GM21381 (cell line): Measurements from ENCODE around the gene PLK5.
"Not testable (repeated sequence)": the region's sequence is repeated elsewhere in the genome, so short reads cannot be mapped to it uniquely, and the experiment has no call there.

Experiments used
- ATAC-seq: cut with Tn5 transposase; IDR thresholded peaks from one replicate; pipeline ENCODE4 v1.9.1; 2021; ENCODE audit warnings: mild to moderate bottlenecking, moderate library complexity; ENCODE audit not compliant: unreplicated experiment

PLK5 gene, protein sequence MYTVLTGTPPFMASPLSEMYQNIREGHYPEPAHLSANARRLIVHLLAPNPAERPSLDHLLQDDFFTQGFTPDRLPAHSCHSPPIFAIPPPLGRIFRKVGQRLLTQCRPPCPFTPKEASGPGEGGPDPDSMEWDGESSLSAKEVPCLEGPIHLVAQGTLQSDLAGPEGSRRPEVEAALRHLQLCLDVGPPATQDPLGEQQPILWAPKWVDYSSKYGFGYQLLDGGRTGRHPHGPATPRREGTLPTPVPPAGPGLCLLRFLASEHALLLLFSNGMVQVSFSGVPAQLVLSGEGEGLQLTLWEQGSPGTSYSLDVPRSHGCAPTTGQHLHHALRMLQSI

DNA sequence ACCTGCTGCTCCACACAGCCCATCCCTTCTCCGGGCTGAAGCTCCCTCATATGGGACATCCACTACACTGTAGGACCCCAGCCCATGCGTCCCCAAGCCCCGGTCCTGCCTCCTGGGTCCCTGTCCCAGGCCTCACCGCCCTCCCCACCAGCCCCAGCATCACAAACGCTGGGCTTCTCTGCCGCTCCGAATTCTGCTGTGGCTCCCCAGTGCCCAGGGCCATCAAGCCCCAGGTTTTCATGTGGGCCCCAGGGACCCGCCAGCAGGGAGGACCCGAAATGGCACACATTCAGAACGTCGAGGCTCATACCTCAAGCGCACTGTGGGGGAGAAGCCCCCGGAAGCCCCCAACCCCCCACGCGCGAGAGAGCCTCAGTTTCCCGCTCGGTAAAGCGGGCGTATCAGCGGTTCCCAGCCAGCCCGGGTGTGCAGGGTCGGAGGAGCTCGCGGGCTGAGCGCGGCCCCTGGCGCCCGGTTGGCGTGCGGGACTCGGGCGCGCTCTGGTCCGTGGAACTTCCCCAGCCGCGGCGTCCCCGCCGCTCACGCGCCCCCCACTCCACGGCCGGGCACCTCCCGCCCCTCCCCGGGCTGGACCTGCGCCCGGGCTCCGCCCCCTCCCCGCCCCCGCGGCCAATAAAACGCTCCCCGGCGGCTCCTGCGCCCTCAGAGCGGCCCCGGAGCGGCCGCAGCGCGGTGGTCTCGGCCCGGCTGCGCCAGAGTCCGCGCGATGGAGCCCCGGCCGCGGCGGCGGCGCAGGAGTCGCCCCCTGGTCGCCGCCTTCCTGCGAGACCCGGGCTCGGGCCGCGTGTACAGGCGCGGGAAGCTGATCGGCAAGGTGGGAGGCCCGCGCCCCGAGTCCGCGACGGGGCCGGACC, at the start of gene PLK5:
PLK5 (plus strand) TSS at position 666 of the 875 bp plus-strand sequence. CDS start 2,920 bp downstream, outside the sequence.
- ATAC-seq = no peak

DNA sequence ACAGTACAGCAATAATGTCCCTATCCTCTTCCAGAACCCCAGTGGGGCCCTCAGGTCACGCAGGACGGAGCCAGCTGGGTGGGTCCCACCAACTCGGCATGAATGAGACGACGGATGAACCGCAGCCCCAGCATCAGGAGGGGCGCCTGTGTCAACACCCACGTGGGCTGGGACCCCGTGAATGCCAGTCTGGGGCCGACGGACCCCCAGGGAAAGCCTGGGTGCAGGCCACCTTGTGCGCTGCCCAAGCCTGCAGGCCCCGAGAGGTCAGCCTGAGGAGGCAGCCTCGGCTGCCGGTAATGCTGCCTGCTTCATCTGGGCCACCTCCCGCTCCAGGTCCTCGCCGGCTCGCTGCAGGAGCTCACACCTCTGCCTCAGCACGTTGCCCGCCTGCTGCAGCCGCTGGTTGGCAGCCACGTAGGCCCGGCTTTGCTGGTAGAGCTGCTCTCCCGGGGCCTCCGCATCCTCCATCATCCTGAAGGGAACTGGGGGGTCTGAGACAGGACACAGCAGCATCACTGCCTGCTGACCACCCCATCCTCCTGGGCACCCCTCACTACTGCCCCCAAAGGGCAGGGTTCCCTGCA, 49.0 kb upstream of the PLK5 start:
- no peak for ATAC-seq

DNA sequence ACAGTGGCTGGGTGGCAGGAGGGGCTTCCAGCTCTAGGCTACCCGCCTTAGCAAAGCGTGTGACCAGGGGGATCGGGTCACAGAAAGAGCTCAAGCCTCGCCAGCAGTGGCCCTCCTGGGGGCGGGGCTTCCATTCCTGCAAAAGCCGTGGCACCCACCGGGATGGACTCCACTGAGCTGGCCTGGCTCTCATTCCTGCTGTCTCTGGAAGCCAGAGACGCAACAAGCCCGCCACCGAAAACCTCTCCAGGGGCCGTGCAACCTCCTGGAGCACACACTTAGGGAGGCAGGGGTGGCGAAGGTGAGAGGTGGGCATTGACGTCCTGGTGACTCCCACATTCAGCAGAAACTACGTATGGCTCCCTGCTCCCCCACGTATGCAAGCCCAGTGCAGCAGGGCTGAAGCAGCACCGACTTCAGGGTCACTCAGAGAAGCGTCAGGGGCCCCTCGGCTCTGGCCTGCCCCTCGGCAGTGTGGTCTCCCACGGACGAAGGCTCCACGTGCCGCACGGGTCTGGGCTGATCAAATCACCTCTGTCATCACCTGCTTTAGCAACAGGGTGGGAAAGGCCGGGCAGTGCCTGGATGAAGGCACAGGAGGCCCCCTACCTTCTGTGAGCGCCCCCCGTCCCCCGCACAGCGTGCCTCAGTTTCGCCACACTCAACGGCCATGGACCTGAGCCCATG, 48.0 kb upstream of the PLK5 start:
- ATAC-seq = no peak

DNA sequence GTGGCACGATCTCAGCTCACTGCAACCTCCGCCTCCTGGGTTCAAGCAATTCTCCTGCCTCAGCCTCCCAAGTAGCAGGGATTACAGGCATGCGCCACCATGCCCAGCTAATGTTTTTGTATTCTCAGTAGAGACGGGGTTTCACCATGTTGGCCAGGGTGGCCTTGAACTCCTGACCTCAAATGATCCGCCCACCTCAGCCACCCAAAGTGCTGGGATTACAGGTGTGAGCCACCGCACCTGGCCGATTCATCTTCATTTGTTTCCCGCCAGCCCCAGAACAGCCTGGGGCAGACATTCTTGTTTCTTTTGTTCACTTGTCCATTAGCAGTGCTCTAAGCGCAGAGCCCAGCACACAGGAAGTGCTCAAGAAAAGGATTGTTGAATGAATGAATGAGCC, 46.8 kb upstream of the PLK5 start:
- not testable (repeated sequence) for ATAC-seq

DNA sequence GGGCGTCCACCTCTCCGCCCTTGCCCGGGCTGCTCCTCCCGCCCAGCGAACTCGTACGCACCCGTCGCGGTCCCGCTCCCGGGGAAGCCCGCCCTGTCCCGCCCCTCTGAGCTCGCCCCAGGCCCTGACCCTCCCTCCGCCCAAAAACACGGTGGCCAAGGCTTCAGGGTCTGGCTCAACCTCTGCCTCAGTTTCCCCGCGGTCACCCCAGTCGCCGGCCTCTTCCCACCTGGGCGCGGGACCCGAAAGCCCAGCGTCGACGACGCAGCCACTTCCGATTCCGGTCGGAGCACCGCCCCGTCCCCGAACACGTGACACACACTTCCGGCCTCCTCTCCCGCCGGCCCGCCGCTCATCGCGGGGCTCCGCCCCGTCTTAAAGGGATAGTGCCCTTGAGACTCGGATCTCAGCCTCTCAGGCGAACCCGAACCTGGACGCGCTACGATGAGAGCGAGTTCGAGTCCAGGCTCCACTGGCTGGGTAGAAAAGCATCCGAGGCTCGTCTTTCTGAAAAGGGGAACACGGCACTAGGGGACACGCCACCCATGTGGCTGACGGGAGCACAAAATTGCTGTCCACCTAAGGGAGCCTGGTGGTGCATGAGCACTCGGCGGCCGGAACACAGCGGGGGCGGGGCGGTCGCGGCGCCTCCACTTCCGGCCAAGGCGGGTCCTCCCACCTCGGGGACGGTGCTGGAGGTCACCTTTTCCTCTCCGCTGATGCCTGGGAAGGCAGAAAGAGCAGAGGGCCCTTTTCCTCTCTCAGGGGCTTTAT, 44.8 kb upstream of the PLK5 start, which contains the start of gene C19orf25:
C19orf25 (minus strand) TSS at position 282 of the 774 bp plus-strand sequence. CDS start 312 bp downstream, outside the sequence.
- peak; percentile 81 for ATAC-seq

DNA sequence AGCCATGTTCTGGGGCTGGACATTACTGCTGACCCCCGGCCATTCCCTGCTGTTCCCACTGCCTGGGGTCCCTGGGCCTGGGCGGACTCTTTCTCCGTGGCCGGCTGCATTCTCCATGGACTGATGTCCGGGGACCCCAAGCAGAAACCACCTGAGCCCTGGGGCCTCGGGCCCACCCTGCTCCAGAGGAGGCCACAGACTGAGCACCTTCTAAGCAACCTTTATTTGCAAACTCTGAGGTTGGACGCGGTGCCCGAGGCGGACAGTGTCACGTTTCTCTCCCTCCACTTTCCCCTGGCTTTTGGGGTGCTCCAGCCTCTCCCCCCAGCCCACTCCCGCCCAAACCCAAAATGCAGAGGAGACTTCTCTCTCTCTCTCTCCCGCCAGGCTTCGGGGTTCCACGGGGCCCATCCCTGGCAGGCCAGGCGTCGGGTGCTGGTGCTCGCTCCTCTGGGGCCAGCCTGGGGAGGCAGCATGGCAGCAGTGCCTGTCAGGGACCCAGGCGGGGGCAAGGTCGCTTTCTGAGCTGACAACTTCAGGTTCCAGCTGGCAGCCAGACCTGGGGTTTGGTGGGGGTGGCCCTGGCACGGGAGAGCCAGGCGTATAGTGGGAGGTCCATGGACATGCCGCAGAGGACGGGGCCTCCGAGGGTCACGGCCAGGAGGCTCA, 42.5 kb upstream of the PLK5 start:
- ATAC-seq = no peak

DNA sequence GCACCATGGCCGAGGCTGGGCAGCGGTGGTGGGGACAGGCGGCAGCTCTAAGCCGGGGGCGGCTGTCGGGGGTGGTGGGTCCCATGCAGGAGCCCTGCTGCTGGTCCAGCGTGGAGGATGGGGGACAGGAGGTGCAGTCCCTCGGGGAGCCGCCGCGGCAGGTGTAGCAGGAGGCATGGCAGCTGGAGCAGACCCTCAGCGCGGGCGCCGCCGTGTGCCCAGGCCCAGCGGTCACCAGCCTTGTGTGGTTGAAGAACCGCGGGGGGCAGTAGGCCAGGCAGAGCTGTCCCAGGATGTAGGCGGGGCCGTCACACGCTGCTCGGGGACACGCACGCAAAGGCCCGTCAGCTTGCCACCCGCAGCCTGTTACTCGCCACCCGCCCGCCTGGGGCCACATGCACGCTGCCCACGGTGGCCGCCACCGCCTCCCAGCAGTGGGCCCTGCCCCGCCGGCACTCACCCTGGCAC, 42.0 kb upstream of the PLK5 start:
- ATAC-seq = no peak

DNA sequence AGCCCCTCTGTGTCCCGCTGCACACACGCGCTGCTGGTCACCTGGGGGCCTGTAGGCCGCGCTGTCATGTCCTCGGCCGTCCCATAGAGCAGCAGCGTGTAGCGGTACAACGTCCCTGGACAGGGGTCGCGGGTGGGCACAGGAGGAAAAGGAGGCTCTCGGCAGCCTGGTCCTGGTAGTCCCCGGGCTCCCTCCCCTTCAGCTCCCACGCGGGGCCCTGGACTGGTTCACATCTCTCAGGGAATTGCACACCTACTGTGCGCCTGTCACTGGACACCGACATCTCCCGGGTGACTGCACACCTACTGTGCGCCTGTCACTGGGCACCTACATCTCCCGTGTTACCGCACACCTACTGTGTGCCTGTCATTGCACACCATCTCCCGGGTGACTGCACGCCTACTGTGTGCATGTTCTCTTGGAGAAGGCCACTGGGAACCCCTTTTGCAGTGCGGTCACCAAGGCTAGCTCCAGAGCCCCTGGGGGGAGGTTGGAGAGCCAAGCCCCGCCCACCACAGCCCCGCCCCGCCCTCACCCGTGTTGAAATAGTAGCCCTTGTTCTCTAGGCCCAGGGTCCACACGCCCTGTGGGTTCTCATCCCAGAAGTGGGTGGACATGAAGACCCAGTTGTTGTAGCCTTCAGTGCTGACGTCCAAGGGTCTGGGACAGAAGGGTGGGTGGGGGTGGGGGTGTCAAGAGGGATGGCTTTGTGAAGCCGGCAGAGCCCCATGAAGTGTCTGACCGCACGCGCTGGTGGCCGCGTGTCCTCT, 41.3 kb upstream of the PLK5 start:
- no peak for ATAC-seq

DNA sequence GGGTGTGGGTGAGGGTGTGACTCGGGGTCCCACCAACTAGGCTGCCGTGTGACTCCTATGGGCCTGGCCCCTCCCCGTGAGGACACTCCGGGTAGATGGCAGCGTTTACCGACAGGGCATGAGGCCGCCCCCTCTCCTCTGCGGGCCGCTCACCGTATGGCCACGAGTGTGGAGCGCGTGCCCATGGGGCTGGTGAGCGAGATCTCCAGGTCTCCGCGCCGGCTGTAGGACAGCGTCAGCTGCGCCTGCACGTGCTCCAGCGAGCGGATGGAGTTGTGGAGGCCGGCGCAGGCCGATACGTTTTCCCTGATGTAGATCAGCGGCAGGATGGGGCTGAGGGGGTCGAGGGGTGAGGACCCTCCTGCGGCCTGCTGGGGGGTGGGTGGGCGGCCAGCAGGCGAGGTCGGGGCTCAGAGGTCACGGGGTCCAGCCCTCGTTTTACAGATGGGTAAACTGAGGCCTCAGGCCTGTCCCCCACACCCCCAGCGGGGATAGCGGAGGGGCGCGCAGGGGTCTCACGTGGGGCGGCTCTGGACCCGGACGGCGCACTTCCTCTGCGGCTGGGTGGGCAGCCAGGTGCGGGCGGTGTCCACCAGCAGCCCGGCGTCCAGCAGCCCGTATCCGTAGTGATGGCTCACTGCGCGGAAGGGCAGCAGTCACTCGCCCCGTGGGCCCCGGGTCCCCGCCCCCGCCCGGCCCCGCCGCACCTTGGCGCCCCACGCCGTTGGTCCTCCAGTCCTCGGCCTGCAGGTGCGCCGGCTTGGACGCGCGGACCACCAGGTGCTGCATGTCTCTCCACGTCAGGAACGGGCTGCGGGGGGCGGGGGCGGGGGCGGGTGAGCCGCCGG, 40.5 kb upstream of the PLK5 start:
- ATAC-seq = no peak

DNA sequence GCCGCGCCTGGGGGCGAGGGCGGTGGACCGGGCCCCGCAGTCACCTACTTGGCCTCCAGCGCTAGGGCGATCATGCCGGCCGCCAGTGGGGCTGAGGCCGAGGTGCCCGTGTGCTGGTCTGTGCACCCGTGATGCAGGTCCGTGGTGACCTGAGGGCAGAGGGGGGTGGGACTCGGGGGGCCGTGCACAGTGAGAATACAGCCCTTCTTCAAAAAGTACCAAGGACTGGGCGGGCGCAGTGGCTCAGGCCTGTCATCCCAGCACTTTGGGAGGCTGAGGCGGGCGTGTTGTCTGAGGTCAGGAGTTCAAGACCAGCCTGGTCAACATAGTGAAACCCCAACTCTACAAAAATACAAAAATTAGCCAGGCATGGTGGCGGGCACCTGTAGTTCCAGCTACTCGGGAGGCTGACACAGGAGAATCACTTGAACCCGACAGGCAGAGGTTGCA, 39.9 kb upstream of the PLK5 start:
- no peak for ATAC-seq

DNA sequence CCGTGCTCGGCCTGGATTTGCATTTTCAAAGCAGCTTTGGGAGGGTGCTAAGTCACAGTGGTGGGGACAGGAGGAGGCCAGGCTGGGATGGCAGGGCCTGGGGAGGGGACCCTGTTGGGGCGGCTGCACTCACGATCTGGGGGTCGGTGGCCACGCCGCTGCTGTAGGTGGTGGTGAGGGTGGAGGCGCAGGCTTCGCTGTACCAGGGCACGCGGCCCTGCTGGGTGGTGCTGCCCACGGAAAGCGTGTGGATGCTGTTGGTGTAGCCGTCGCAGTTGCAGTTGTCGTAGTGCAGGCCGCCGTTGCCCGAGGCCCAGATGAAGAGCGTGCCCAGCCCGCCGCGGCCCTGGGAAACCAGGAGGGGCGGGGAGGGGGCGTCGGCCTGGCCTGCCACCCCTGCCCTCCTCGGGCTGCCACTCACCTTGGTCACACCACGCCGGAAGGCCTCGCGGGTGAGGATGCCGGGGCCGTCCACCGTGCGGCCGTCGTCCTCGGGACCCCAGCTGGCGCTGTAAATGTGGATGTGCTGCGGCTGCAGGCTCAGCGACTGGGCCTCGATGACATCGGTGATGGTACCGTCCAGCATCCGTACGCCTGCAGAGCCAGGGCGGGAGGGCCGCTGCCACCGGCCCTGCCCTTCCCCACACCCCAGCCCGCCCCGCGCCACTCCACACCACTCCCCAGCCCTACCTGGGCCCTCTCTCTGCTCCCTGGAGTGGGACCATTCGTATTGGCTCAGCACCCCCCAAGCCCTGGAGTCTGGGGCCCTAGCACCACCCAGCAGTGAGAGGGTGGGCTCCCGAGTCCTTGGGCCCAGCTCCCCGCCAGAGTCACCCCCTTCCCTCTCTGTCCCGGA, 36.9 kb upstream of the PLK5 start:
- no peak for ATAC-seq

DNA sequence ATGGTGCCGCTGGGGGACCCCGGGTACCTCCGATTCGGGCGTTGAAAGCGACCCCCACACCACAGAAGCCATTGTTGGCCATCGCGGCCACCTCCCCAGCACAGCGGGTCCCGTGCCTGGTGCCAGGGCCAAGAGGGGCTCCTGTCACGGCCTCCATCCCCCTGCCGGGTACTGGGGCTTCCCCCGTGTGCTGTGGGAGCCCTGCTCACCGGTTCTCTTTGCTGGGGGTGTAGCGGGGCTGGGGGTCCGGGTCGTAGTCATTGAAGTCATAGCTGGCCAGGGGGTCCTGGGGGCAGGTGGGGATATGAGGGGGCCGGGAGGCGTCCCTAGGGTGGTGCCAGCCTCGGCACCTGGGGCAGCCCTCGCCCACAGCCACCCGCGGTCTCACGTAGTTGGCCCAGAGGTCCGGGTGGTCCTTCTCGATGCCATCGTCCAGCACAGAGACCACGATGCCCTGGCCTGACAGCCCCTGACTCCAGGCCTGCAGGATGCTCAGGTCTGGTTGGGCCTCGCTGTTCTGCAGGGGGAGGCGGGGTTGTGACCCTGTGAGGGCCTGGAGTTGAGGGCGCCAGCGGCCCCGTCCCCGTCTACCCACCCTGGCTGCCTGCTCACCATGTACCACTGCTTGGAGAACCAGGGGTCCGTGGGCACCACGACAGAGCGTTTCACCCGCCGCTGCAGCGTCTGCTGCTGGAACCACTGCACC, 36.1 kb upstream of the PLK5 start:
- ATAC-seq = no peak

DNA sequence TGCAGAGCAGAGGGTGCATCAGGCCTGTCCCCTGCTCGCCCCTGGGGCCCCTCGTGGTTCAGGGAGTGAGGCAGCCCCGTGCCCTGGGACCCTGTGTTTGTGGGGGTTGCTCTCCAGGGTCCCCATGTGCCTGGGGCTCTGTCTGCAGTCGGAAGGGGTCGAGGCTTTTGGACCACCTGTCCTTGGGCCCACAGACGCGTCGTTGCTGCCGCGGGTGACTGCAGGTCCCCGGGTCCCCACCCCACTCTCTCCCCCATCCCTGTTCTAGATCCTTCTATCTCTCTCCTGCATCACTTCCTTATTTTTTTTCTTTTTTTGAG, 35.6 kb upstream of the PLK5 start:
- ATAC-seq = no peak

DNA sequence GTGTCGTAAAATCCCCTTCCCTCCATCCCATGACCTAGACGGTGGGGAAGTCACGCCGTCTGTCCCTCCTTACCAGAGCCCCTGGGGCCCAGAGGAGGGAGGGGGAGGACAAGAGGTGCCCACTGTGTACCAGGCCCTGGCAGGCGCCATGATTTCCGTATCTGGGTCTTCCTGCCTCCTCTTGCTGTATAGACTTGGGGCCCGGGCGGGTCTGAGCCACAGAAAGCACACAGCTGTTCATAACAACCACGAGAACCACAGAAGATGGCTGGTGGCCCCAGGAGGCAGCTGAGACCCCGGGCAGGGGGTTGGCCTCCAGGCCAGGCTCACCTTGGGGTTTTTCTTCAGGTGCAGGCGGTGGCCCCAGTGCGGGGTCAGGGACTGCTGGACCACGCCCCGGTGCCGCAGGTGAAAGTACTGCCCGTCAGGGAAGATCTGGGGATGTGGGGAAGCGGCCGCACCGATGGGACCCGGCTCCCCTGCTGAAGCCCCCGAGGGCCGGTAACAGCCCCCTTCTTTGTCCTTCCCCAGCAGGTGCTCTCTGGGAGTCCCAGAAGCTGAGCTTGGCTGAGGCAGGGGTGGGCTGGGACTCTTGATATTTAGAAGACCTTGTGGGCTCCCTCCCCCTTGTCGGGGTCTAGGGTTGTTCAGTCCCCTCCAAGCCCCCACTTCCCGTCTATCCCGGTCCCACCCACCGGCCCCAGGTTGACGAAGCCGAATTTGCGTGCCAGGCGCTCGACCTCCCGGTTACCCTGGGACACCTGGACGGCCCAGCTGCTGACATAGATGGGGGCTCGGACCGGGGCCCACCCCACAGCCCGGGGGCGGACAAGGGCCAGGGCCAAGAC, 34.2 kb upstream of the PLK5 start:
- ATAC-seq = no peak

DNA sequence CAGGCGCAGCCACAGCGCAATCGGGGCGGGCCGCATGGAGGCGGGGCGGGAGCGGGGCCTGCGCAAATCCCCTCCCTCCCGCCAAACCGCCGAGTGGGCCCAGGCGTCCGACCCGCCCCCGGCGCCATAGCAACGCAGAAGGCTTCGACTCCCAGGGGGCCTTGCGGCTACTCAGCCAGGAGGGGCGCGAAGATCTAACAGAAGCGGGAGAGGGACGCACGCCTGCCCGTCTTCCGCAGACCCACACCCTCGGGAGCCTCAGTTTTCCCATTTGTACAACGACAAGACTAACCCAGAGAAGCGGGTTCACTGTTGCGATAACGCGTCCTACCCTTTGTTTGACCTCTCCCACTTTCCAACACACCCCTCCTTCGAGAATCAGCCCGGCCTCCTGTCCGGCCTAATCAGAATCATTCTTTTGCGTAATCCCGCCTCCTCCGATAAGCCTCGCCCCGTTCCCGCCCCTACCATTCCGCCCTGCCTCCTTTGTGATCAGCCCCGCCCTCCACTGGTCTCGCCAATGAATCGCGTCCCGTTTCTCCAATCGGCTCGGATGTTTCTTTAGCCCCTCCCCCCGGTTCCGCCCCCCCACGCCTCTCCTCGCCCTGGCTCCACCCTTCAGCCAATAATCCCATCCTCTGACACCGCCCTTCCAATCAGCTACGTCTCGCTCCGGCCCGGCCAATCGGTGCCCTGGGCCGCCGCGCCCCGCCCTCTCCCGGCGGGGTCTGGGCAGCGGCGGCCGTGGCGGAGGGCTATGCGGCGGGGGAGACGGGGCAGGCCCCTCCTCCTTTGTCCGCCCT, 33.4 kb upstream of the PLK5 start, which contains the start of gene PCSK4:
PCSK4 (minus strand) TSS at position 40 of the 803 bp plus-strand sequence; CDS start at position 36, 4 bp downstream.
- peak; percentile 81 for ATAC-seq
